RWPE2 (cell line): ENCODE data around the gene BHLHA9.

Experiments
- ATAC-seq: fragments of 200-7000 bp; cut with Tn5 transposase; 3 replicates; pipeline ENCODE4 v1.9.1; 2021; ENCODE audit warnings: low read depth
- DNase-seq: peaks from one replicate; pipeline ENCODE4 v3.0.0-alpha.2; 2020; ENCODE audit warnings: low spot score
- H3K27ac ChIP-seq: fragments of 450-650 bp; 2 replicates; pipeline ENCODE4 v1.5.1; 2017; ENCODE audit warnings: mild to moderate bottlenecking; ENCODE audit not compliant: poor library complexity, severe bottlenecking
- H3K27me3 ChIP-seq: fragments of 250-450 bp; sonication (Bioruptor Pico); 2 replicates; pipeline ENCODE4 v1.5.1; 2021; ENCODE audit warnings: mild to moderate bottlenecking, moderate library complexity; ENCODE audit not compliant: insufficient read depth, poor library complexity, severe bottlenecking
- H3K36me3 ChIP-seq: fragments of 250-450 bp; sonication (Bioruptor Pico); 2 replicates; pipeline ENCODE4 v1.5.1; 2020; ENCODE audit warnings: low read depth, mild to moderate bottlenecking, moderate library complexity
- H3K4me1 ChIP-seq: fragments of 250-450 bp; sonication (Bioruptor Pico); 2 replicates; pipeline ENCODE4 v1.5.1; 2021; ENCODE audit warnings: mild to moderate bottlenecking, moderate library complexity; ENCODE audit not compliant: insufficient read depth, poor library complexity, severe bottlenecking
- H3K4me3 ChIP-seq: fragments of 250-450 bp; sonication (Bioruptor Pico); 2 replicates; pipeline ENCODE4 v1.5.1; 2021; ENCODE audit warnings: mild to moderate bottlenecking, moderate library complexity; ENCODE audit not compliant: severe bottlenecking
- H3K9me3 ChIP-seq: fragments of 250-450 bp; sonication (Bioruptor Pico); 2 replicates; pipeline ENCODE4 v1.5.1; 2021; ENCODE audit warnings: mild to moderate bottlenecking, moderate library complexity; ENCODE audit not compliant: severe bottlenecking
- CTCF ChIP-seq: fragments of 450-650 bp; IDR thresholded peaks from one replicate; pipeline ENCODE4 v1.5.1; 2017; ENCODE audit warnings: mild to moderate bottlenecking, moderate library complexity; ENCODE audit not compliant: poor library complexity, severe bottlenecking

Gene BHLHA9

GRCh38 chr17:1244606-1245012 lies 25.6 kb upstream of the BHLHA9 start:
- no peaks in the 10 kb centered on the region for H3K36me3 ChIP-seq
- H3K27ac ChIP-seq: no peak overlapping the region
- no peak for TF ChIP-seq CTCF
- H3K4me1 ChIP-seq: no peaks in the 10 kb centered on the region
- H3K9me3 ChIP-seq: no peaks in the 10 kb centered on the region
- ATAC-seq (no peak), DNase-seq (no peak)
- H3K4me3 ChIP-seq: no peak overlapping the region
- no peaks in the 10 kb centered on the region for H3K27me3 ChIP-seq

- ATAC-seq: no peak
- TF ChIP-seq CTCF: no peak
- no peaks in the 10 kb centered on the region for H3K27me3 ChIP-seq
- no peak for DNase-seq
- H3K4me3 ChIP-seq: no peak overlapping the region
- no peaks in the 10 kb centered on the region for H3K36me3 ChIP-seq
- no peak overlapping the region for H3K27ac ChIP-seq
- H3K4me1 ChIP-seq: no peaks in the 10 kb centered on the region
- no peaks in the 10 kb centered on the region for H3K9me3 ChIP-seq
Measured at GRCh38 chr17:1251866-1252608, 18.2 kb upstream of the BHLHA9 start.

GRCh38 chr17:1255041-1255440 lies 15.2 kb upstream of the BHLHA9 start:
- H3K27ac ChIP-seq: no peak overlapping the region
- peaks cover 3% of the 10 kb centered on the region for H3K27me3 ChIP-seq
- no peaks in the 10 kb centered on the region for H3K9me3 ChIP-seq
- no peaks in the 10 kb centered on the region for H3K36me3 ChIP-seq
- no peak for TF ChIP-seq CTCF
- H3K4me3 ChIP-seq: no peak overlapping the region
- ATAC-seq: no peak
- DNase-seq: no peak
- H3K4me1 ChIP-seq: no peaks in the 10 kb centered on the region

- no peak for DNase-seq
- no peak overlapping the region for H3K27ac ChIP-seq
- no peaks in the 10 kb centered on the region for H3K9me3 ChIP-seq
- no peaks in the 10 kb centered on the region for H3K4me1 ChIP-seq
- ATAC-seq: no peak
- H3K4me3 ChIP-seq: no peak overlapping the region
- no peaks in the 10 kb centered on the region for H3K36me3 ChIP-seq
- H3K27me3 ChIP-seq: peaks cover 3% of the 10 kb centered on the region
- no peak for TF ChIP-seq CTCF
Measured at GRCh38 chr17:1256699-1257098, 13.5 kb upstream of the BHLHA9 start.

GRCh38 chr17:1260086-1260769 lies 10.0 kb upstream of the BHLHA9 start:
- DNase-seq: no peak
- H3K27me3 ChIP-seq: peaks cover 3% of the 10 kb centered on the region
- TF ChIP-seq CTCF: no peak
- H3K36me3 ChIP-seq: no peaks in the 10 kb centered on the region
- H3K4me1 ChIP-seq: no peaks in the 10 kb centered on the region
- no peak for ATAC-seq
- H3K9me3 ChIP-seq: no peaks in the 10 kb centered on the region
- no peak overlapping the region for H3K27ac ChIP-seq
- H3K4me3 ChIP-seq: peak overlapping the region; percentile 41
